Measurements from ENCODE around the gene LCN9. TPM values are rescaled to one million over a fixed set of nuclear protein-coding genes. Genes with fewer than 3 reads are reported as not detected.

Gene LCN9
- total and polyA plus RNA-seq, 2 of the 13 experiments (the other 11 are each of a cell fraction or from before 2014, with no cell fraction given): not detected

GRCh38 chr9:135662758-135663450 lies at the start of gene LCN9 (continued):
- no peak for TF ChIP-seq ZFYVE20 (CRISPR knock-in tag; IDR thresholded peaks at IDR 0.05; ENCODE audit: borderline replicate concordance, low read depth)
- TF ChIP-seq MAFK (conservative IDR thresholded peaks at IDR 0.05 in 1 of 2, IDR thresholded peaks at IDR 0.05 in 1 of 2; ENCODE audit: low read length in 2 of 2): no peak
- no peak for TF ChIP-seq ZNF703 (CRISPR knock-in tag; IDR thresholded peaks at IDR 0.05; ENCODE audit: borderline replicate concordance)
- no peak for TF ChIP-seq CSRNP1 (CRISPR knock-in tag; IDR thresholded peaks at IDR 0.05)
- TF ChIP-seq HOXA7 (CRISPR knock-in tag; IDR thresholded peaks at IDR 0.05): no peak
- TF ChIP-seq ZNF343 (CRISPR knock-in tag; IDR thresholded peaks at IDR 0.05): no peak

- ATAC-seq: peak; percentile 30
- H3K27me3 ChIP-seq (ENCODE audit: control insufficient read depth in 1 of 2, insufficient read depth in 2 of 2, low read length in 2 of 2): peaks cover 30 to 77% of the 10 kb centered on the region in 2 experiments
Measured at GRCh38 chr9:135613946-135614805, 48.9 kb upstream of the LCN9 start.

More at GRCh38 chr9:135613946-135614805, 48.9 kb upstream of the LCN9 start:
- no CpG with 5 or more reads among the region's 34 CpGs for WGBS (ENCODE audit: low lambda C conversion rate)
- no peaks in the 10 kb centered on the region for H4K20me1 ChIP-seq (ENCODE audit: insufficient read depth, low read length)
- ChIA-PET POLR2A (no interaction called here), CTCF (ENCODE audit: low intra/inter-chr PET ratio, low total read pairs) (no interaction called here)
- H3K27ac ChIP-seq (ENCODE audit: extremely low read length, insufficient read depth, low read length): no peak overlapping the region
- intact Hi-C loops (cut with micrococcal nuclease; ENCODE audit: unreplicated experiment) (no loop called here), in situ Hi-C loops (cut with HindIII; ENCODE audit: extremely low pct_ligation_motif_present, low pct_unique_long_range_greater_than_20kb) (no loop called here)
- H3K36me3 ChIP-seq (replicated peaks in 1 of 2; ENCODE audit: control insufficient read depth in 1 of 2, insufficient read depth in 2 of 2, low read length in 2 of 2): no peaks in the 10 kb centered on the region
- H3K4me3 ChIP-seq (replicated peaks in 1 of 3; ENCODE audit: insufficient read depth in 1 of 3, low read depth in 2 of 3, low read length in 3 of 3): no peak overlapping the region
- no peak overlapping the region for H3K9ac ChIP-seq (ENCODE audit: insufficient read depth, low read depth, low read length)
- no peaks in the 10 kb centered on the region for H3K9me3 ChIP-seq (ENCODE audit: low read length)
- FAIRE-seq: no peak
- DNase-seq (ENCODE audit: low spot score): no peak
- H2AFZ ChIP-seq (ENCODE audit: low read length): no peak overlapping the region
- no TSS peak for BruUV-seq (replicated peaks)
- H3K4me1 ChIP-seq (ENCODE audit: insufficient read depth, low read length): no peaks in the 10 kb centered on the region
- H3K4me2 ChIP-seq (ENCODE audit: low read depth, low read length): no peak overlapping the region
- TF ChIP-seq ZNF576 (CRISPR knock-in tag; IDR thresholded peaks at IDR 0.05) (no peak), SP2 (CRISPR knock-in tag; IDR thresholded peaks at IDR 0.05) (no peak), CBFB (CRISPR knock-in tag; IDR thresholded peaks at IDR 0.05) (no peak), ZNF703 (CRISPR knock-in tag; IDR thresholded peaks at IDR 0.05; ENCODE audit: borderline replicate concordance) (no peak), ELF4 (CRISPR knock-in tag; IDR thresholded peaks at IDR 0.05; ENCODE audit: borderline replicate concordance) (no peak), HOMEZ (CRISPR knock-in tag; IDR thresholded peaks at IDR 0.05; ENCODE audit: low read depth) (no peak), ZFP90 (CRISPR knock-in tag; IDR thresholded peaks at IDR 0.05; ENCODE audit: borderline replicate concordance) (no peak), ETS1 (CRISPR knock-in tag; IDR thresholded peaks at IDR 0.05) (no peak)
- H3K79me2 ChIP-seq (ENCODE audit: insufficient read depth, low read length): no peaks in the 10 kb centered on the region
